AG04450 (cell line): Measurements from ENCODE around the gene ARRDC2. TPM values are rescaled to one million over a fixed set of nuclear protein-coding genes. Genes with fewer than 3 reads are reported as not detected.

Experiments used
- CTCF ChIA-PET: fragments of 300-600, 350-600 bp; formaldehyde crosslinking; extraction: SDS; loops from one replicate; lab custom pipeline; 2022; ENCODE audit warnings: antibody characterized with exemption, inconsistent platforms; lab: Charles Lee
- POLR2A ChIA-PET: fragments of 350-600 bp; formaldehyde crosslinking; extraction: SDS; loops from one replicate; lab custom pipeline; 2021; ENCODE audit warnings: antibody characterized with exemption, inconsistent platforms; lab: Yijun Ruan, JAX
- DNase-seq: peaks from one replicate; pipeline ENCODE4 v3.0.0-alpha.2; 2011; ENCODE audit warnings: low read depth, low spot score
- H3K27ac ChIP-seq: one replicate; pipeline ENCODE4 v1.5.1; 2012; ENCODE audit warnings: low read depth, low read length, control low read depth
- H3K27me3 ChIP-seq: one replicate; pipeline ENCODE4 v1.6.0; 2012; ENCODE audit warnings: low read length; ENCODE audit not compliant: control insufficient read depth, insufficient read depth
- H3K4me3 ChIP-seq: 2 replicates; pipeline ENCODE4 v1.5.1; 2011; ENCODE audit warnings: mild to moderate bottlenecking, low read depth, low read length, control low read depth
- H3K9me3 ChIP-seq: 2 replicates; pipeline ENCODE4 v1.5.1; 2012; ENCODE audit warnings: low read length; ENCODE audit not compliant: control insufficient read depth, insufficient read depth
- CTCF ChIP-seq: IDR thresholded peaks from 2 replicates; pipeline ENCODE4 v1.5.1; 2011; ENCODE audit warnings: low read depth, low read length, control low read depth, inconsistent platforms
- polyA plus RNA-seq: library from polyadenylated mRNA; depleted of rRNA; stranded (reverse); fragments of >200 nt; gene quantifications from 2 replicates; pipeline ENCODE4 v1.2.3, GENCODE V29; 2011

ARRDC2 gene
- polyA plus RNA-seq, 1 experiment = 2.3 TPM

GRCh38 chr19:18013210-18014111 is 5.5 kb downstream of the ARRDC2 start:
- Histone ChIP-seq H3K27ac (no peak overlapping the region), H3K27me3 (no peaks in the 10 kb centered on the region), H3K4me3 (no peak overlapping the region), H3K9me3 (no peaks in the 10 kb centered on the region; the same call in 1 of the 2 replicates)
- no peak for TF ChIP-seq CTCF
- CTCF ChIA-PET = interaction anchor here (1.7 kb wide), 1 partner anchor 100 kb away, joined by 3 read pairs; no protein-coding TSS in a partner anchor
- POLR2A ChIA-PET = no interaction called here
- DNase-seq = no peak

GRCh38 chr19:18014197-18014596 is 6.2 kb downstream of the ARRDC2 start:
- POLR2A ChIA-PET = no interaction called here
- CTCF ChIA-PET = interaction anchor here (0.7 to 1.7 kb wide), 3 partner anchors 45 to 518 kb away, joined by 3 read pairs; no protein-coding TSS in a partner anchor
- DNase-seq = no peak

GRCh38 chr19:18016209-18016910 is 8.4 kb downstream of the ARRDC2 start:
- Histone ChIP-seq H3K4me3 (no peak overlapping the region), H3K27me3 (no peaks in the 10 kb centered on the region), H3K27ac (no peak overlapping the region), H3K9me3 (no peaks in the 10 kb centered on the region)
- POLR2A ChIA-PET = no interaction called here
- no peak for DNase-seq
- TF ChIP-seq CTCF = no peak
- CTCF ChIA-PET = no interaction called here

More at GRCh38 chr19:18014197-18014596, 6.2 kb downstream of the ARRDC2 start:
- H3K9me3 ChIP-seq = no peaks in the 10 kb centered on the region; the same call in 1 of the 2 replicates
- no peak overlapping the region for H3K27ac ChIP-seq
- no peaks in the 10 kb centered on the region for H3K27me3 ChIP-seq
- TF ChIP-seq CTCF = no peak
- H3K4me3 ChIP-seq = no peak overlapping the region

- DNase-seq = no peak
- H3K4me3 ChIP-seq = no peak overlapping the region
- H3K9me3 ChIP-seq = no peaks in the 10 kb centered on the region; the same call in 1 of the 2 replicates
- H3K27ac ChIP-seq = no peak overlapping the region
- no peak for TF ChIP-seq CTCF
- H3K27me3 ChIP-seq = no peaks in the 10 kb centered on the region
- CTCF ChIA-PET = interaction anchor here (1.6 kb wide), 1 partner anchor 40 kb away, joined by 3 read pairs; no protein-coding TSS in a partner anchor
- POLR2A ChIA-PET = no interaction called here
These were observed 9.5 kb downstream of the ARRDC2 start for GRCh38 chr19:18017275-18018083.
